ENCODE results near the gene USP47. TPM values are rescaled to one million over a fixed set of nuclear protein-coding genes. Genes with fewer than 3 reads are reported as not detected.

The USP47 gene
- total RNA-seq, 1 experiment from 2014 or later, result 45.9 TPM

DNA sequence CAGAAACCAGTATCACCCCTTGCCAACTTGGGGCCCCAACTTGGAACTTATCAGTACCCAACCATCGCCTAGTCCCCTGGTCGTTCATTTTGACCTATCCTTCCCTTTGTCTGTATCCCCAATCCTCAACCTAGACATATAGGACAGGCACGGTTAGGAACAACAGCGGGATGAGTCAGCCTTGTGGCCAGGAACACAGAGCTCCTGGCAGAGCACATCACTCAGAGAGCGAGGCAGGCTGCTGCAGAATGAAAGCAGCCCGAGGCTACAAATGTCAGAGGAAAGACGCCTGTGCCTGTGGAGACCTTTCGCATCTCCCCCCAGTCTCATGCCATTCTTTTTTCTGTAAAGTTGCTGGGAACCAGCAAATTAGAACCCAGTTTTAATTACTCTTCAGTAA lies 152.1 kb downstream of the USP47 start:
- DNase-seq (ENCODE audit: low spot score), result peak; percentile 36
- Histone ChIP-seq H3K27ac (ENCODE audit: low read depth, low read length, poor library complexity, severe bottlenecking) (no peak overlapping the region), H3K9me3 (ENCODE audit: low read depth, low read length, poor library complexity, severe bottlenecking) (no peaks in the 10 kb centered on the region), H3K4me3 (ENCODE audit: low read depth, low read length, poor library complexity, severe bottlenecking) (no peak overlapping the region), H3K27me3 (replicated peaks; ENCODE audit: insufficient read depth, low read depth, low read length, poor library complexity) (no peaks in the 10 kb centered on the region), H3K4me1 (ENCODE audit: insufficient read depth, low read length, poor library complexity, severe bottlenecking) (no peaks in the 10 kb centered on the region), H3K36me3 (ENCODE audit: insufficient read depth, low read length, poor library complexity, severe bottlenecking) (no peaks in the 10 kb centered on the region)
- ChIA-PET POLR2A (ENCODE audit: low non-redundant PET) (no interaction called here), CTCF (interaction anchor here (1.3 kb wide), 1 partner anchor 50 kb away, joined by 3 read pairs; no protein-coding TSS in a partner anchor)
- intact Hi-C loops (cut with micrococcal nuclease; ENCODE audit: unreplicated experiment), result no loop called here
- TF ChIP-seq, protein P1, sequence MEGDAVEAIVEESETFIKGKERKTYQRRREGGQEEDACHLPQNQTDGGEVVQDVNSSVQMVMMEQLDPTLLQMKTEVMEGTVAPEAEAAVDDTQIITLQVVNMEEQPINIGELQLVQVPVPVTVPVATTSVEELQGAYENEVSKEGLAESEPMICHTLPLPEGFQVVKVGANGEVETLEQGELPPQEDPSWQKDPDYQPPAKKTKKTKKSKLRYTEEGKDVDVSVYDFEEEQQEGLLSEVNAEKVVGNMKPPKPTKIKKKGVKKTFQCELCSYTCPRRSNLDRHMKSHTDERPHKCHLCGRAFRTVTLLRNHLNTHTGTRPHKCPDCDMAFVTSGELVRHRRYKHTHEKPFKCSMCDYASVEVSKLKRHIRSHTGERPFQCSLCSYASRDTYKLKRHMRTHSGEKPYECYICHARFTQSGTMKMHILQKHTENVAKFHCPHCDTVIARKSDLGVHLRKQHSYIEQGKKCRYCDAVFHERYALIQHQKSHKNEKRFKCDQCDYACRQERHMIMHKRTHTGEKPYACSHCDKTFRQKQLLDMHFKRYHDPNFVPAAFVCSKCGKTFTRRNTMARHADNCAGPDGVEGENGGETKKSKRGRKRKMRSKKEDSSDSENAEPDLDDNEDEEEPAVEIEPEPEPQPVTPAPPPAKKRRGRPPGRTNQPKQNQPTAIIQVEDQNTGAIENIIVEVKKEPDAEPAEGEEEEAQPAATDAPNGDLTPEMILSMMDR (conservative IDR thresholded peaks at IDR 0.05; ENCODE audit: low read depth, low read length), result no peak
- no peak for TF ChIP-seq EZH2 (IDR thresholded peaks at IDR 0.05; ENCODE audit: borderline replicate concordance, low read depth, low read length, poor library complexity, severe bottlenecking)
- no TSS peak for BruUV-seq (replicated peaks)

DNA sequence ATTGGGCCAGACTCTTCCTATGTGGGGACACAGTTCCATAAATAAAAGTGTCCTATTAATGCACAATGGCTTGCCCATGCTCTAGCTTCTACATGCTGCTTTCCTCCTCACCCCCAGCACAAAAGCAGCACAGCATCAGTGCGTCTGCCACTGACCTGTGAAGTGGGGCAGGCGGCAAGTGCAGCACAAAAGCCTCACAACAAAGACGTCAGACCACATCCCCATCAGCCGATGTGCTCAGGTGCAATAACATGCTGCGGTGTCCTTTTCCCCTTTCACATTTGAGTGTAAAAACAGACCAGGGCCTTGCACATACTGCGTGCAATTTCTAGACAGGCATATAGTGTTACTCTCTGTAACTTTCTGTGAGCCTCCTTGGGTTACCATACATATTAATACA lies 153.8 kb downstream of the USP47 start:
- BruUV-seq (replicated peaks), result no TSS peak
- ChIA-PET CTCF (no interaction called here), POLR2A (ENCODE audit: low non-redundant PET) (no interaction called here)
- Histone ChIP-seq H3K4me3 (ENCODE audit: low read depth, low read length, poor library complexity, severe bottlenecking) (no peak overlapping the region), H3K36me3 (ENCODE audit: insufficient read depth, low read length, poor library complexity, severe bottlenecking) (no peaks in the 10 kb centered on the region), H3K27me3 (replicated peaks; ENCODE audit: insufficient read depth, low read depth, low read length, poor library complexity) (no peaks in the 10 kb centered on the region), H3K9me3 (ENCODE audit: low read depth, low read length, poor library complexity, severe bottlenecking) (no peaks in the 10 kb centered on the region), H3K4me1 (ENCODE audit: insufficient read depth, low read length, poor library complexity, severe bottlenecking) (no peaks in the 10 kb centered on the region), H3K27ac (ENCODE audit: low read depth, low read length, poor library complexity, severe bottlenecking) (no peak overlapping the region)
- TF ChIP-seq, protein P1 (conservative IDR thresholded peaks at IDR 0.05; ENCODE audit: low read depth, low read length), result no peak
- TF ChIP-seq EZH2 (IDR thresholded peaks at IDR 0.05; ENCODE audit: borderline replicate concordance, low read depth, low read length, poor library complexity, severe bottlenecking), result no peak
- DNase-seq (ENCODE audit: low spot score), result no peak
- intact Hi-C loops (cut with micrococcal nuclease; ENCODE audit: unreplicated experiment), result no loop called here

DNA sequence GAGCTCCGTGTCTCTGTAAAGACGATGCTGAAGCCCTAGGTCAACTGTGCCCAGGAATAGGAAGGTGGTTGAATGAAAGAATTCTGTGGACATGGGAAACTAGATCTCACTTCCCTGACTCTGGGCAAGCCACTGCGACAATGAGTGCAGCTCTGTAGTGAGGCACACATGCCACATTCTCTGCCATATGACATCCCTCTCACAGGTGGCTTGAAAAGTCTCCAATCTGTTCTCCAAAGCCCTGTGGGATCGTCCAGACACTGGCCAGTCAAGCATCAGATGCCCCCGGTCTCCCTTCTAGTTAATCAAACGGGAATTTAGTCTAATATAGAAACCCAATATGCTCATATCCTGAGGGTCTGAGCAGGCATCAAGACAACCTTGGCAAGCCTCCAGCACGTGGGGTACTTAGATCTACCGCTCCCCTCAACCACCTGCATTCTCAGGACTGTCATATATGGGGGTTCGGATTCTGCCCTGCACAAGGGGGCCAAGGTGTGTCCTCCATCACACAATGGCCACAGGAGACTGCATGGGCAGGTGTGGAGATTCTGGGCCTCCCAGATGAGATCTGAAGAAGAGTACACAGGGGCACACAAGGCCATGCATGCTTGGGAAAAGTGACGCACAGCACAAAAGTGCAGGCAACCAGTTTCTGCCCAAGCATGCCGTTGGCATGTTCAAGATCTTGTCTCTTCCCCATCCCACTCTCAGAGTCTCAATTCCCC lies 154.7 kb downstream of the USP47 start:
- Histone ChIP-seq H3K4me1 (ENCODE audit: insufficient read depth, low read length, poor library complexity, severe bottlenecking) (no peaks in the 10 kb centered on the region), H3K9me3 (ENCODE audit: low read depth, low read length, poor library complexity, severe bottlenecking) (no peaks in the 10 kb centered on the region), H3K36me3 (ENCODE audit: insufficient read depth, low read length, poor library complexity, severe bottlenecking) (no peaks in the 10 kb centered on the region), H3K27me3 (replicated peaks; ENCODE audit: insufficient read depth, low read depth, low read length, poor library complexity) (no peaks in the 10 kb centered on the region), H3K27ac (ENCODE audit: low read depth, low read length, poor library complexity, severe bottlenecking) (no peak overlapping the region), H3K4me3 (ENCODE audit: low read depth, low read length, poor library complexity, severe bottlenecking) (no peak overlapping the region)
- intact Hi-C loops (cut with micrococcal nuclease; ENCODE audit: unreplicated experiment), result no loop called here
- CTCF ChIA-PET, result no interaction called here
- no TSS peak for BruUV-seq (replicated peaks)
- TF ChIP-seq, protein P1 (conservative IDR thresholded peaks at IDR 0.05; ENCODE audit: low read depth, low read length), result no peak
- no peak for TF ChIP-seq EZH2 (IDR thresholded peaks at IDR 0.05; ENCODE audit: borderline replicate concordance, low read depth, low read length, poor library complexity, severe bottlenecking)
- POLR2A ChIA-PET (ENCODE audit: low non-redundant PET), result no interaction called here
- no peak for DNase-seq (ENCODE audit: low spot score)
